Adrenal gland (tissue), 5 donors: Measurements from ENCODE around the gene EXD3.

Experiments
- POLR2A ChIP-seq, 2 donors: fragments of 450-650 bp; IDR thresholded peaks; one replicate each; pipeline ENCODE4 v1.6.1; 2017; ENCODE audit warnings: antibody characterized with exemption in 2 of 2, mild to moderate bottlenecking in 2 of 2, moderate library complexity in 1 of 2
- TF ChIP-seq, protein P1 (sequence below), 6 experiments: fragments of 450-650 bp in 4 of 6; fragments of 200-600 bp in 2 of 6; sonication (generic) in 1 of 6; IDR thresholded peaks; 1 replicate in 5 of 6; 2 replicates in 1 of 6; pipeline versions ENCODE4 v1.5.1 to v1.8.0; 2016 to 2021; ENCODE audit warnings: antibody characterized with exemption in 6 of 6, mild to moderate bottlenecking in 2 of 6, moderate library complexity in 1 of 6
- donor health status: DM: no; HTN: no; CAD: no.

- TF ChIP-seq, protein P1, sequence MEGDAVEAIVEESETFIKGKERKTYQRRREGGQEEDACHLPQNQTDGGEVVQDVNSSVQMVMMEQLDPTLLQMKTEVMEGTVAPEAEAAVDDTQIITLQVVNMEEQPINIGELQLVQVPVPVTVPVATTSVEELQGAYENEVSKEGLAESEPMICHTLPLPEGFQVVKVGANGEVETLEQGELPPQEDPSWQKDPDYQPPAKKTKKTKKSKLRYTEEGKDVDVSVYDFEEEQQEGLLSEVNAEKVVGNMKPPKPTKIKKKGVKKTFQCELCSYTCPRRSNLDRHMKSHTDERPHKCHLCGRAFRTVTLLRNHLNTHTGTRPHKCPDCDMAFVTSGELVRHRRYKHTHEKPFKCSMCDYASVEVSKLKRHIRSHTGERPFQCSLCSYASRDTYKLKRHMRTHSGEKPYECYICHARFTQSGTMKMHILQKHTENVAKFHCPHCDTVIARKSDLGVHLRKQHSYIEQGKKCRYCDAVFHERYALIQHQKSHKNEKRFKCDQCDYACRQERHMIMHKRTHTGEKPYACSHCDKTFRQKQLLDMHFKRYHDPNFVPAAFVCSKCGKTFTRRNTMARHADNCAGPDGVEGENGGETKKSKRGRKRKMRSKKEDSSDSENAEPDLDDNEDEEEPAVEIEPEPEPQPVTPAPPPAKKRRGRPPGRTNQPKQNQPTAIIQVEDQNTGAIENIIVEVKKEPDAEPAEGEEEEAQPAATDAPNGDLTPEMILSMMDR (IDR thresholded peaks at IDR 0.05), result no peak
- TF ChIP-seq POLR2A (IDR thresholded peaks at IDR 0.05), result no peak
Measured at GRCh38 chr9:137454597-137455358, 31.8 kb upstream of the EXD3 start.
